Natural killer cell (primary cell): ENCODE data around the gene ARL6IP4. TPM values are rescaled to one million over a fixed set of nuclear protein-coding genes. Genes with fewer than 3 reads are reported as not detected.

ENCODE experiments used
- ATAC-seq, 3 donors: fragments of 150-1000 bp in 2 of 3; fragments of 200-7000 bp in 1 of 3; cut with Tn5 transposase; 1 replicate in 1 of 3; 2 replicates in 2 of 3; pipeline ENCODE4 v1.10.0; 2021; ENCODE audit warnings: mild to moderate bottlenecking in 2 of 3, moderate library complexity in 2 of 3
- DNase-seq, 2 donors: peaks; one replicate each; pipeline versions ENCODE4 v3.0.0 to v3.0.0-alpha.2; 2013 to 2021; ENCODE audit warnings: mixed read lengths in 1 of 2
- H3K27ac ChIP-seq: one replicate; pipeline ENCODE4 v1.5.1; 2013; ENCODE audit warnings: mild to moderate bottlenecking, low read length
- H3K27me3 ChIP-seq: one replicate; pipeline ENCODE4 v1.6.1; 2013; ENCODE audit warnings: low read length; ENCODE audit not compliant: control insufficient read depth, insufficient read depth
- H3K36me3 ChIP-seq: one replicate; pipeline ENCODE4 v1.6.1; 2013; ENCODE audit warnings: low read length; ENCODE audit not compliant: control insufficient read depth, insufficient read depth
- H3K4me1 ChIP-seq: one replicate; pipeline ENCODE4 v1.6.1; 2013; ENCODE audit warnings: low read length; ENCODE audit not compliant: control insufficient read depth, insufficient read depth
- H3K4me3 ChIP-seq: one replicate; pipeline ENCODE4 v1.5.1; 2013; ENCODE audit warnings: low read length
- H3K9me3 ChIP-seq: one replicate; pipeline ENCODE4 v1.6.1; 2013; ENCODE audit warnings: low read length; ENCODE audit not compliant: control insufficient read depth, insufficient read depth
- H3K27ac Mint-ChIP-seq, 2 donors: one replicate each; pipeline ENCODE4 v1.8.0; 2022; ENCODE audit warnings: mild to moderate bottlenecking in 2 of 2, mixed read lengths in 2 of 2, moderate library complexity in 1 of 2
- H3K27me3 Mint-ChIP-seq, 2 donors: one replicate each; pipeline ENCODE4 v1.8.0; 2022; ENCODE audit warnings: low read depth in 2 of 2, mixed read lengths in 2 of 2
- H3K36me3 Mint-ChIP-seq: one replicate; pipeline ENCODE4 v1.8.0; 2022; ENCODE audit warnings: mixed read lengths
- H3K4me1 Mint-ChIP-seq, 2 donors: one replicate each; pipeline ENCODE4 v1.8.0; 2022; ENCODE audit warnings: mixed read lengths in 2 of 2
- H3K4me3 Mint-ChIP-seq: one replicate; pipeline ENCODE4 v1.8.0; 2022; ENCODE audit warnings: mild to moderate bottlenecking, moderate library complexity, mixed read lengths
- H3K9me3 Mint-ChIP-seq, 2 donors: one replicate each; pipeline ENCODE4 v1.8.0; 2022; ENCODE audit warnings: mixed read lengths in 2 of 2
- WGBS: methylation state at CpG from one replicate; pipeline ENCODE4 v1.1.7; 2013; ENCODE audit warnings: missing lambda C conversion rate; ENCODE audit not compliant: insufficient coverage; 5-methylcytosine and 5-hydroxymethylcytosine counted together
- intact Hi-C: fragments of 100-400 bp; cut with micrococcal nuclease; formaldehyde crosslinking; loops from one replicate; pipeline ENCODE4 v1.14.2; 2022
- total RNA-seq, 4 donors: library from RNA; stranded (reverse); fragments of 120-200 nt in 1 of 4; gene quantifications; one replicate each; pipeline versions ENCODE4 v1.2.3 to v1.2.4, GENCODE V29; 2013 to 2022
- TF ChIP-seq, protein P1 (sequence below): fragments of 200-600 bp; IDR thresholded peaks from one replicate; pipeline ENCODE4 v1.8.0; 2022; ENCODE audit warnings: antibody characterized with exemption

Gene ARL6IP4
- total RNA-seq, 3 donors from 2014 or later (not counting 1 experiment from before 2014, with no cell fraction given): 97.2 to 136 (median 116) TPM

DNA sequence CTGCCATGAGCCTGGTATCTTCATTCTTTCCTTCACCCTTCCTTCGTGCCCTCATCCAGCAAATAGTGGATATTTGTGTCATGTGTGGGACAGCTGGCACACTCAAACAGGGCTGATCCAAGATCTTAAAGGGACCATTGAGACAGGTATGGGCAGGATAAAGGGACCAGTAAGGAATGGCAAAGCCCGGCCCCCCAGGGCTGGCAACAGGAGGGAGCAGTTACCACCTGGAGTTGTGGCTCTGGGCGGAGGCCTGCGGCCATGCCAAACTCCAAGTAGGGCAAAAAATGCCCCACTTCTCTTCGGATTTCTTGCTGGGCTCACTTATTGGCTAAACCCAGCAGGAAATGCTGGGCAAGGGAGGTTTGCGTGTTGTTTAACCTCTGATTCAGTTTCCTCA lies 3.3 kb upstream of the ARL6IP4 start:
- WGBS: over 99% methylated on average over 6 of the region's 6 CpGs
- H3K4me1 Mint-ChIP-seq: peaks cover 11 to 38% of the 10 kb centered on the region in 2 donors
- Histone ChIP-seq H3K4me3 (no peak overlapping the region), H3K9me3 (no peaks in the 10 kb centered on the region), H3K4me1 (peaks cover 55% of the 10 kb centered on the region), H3K36me3 (peaks cover 2% of the 10 kb centered on the region), H3K27me3 (no peaks in the 10 kb centered on the region), H3K27ac (no peak overlapping the region)
- no peaks in the 10 kb centered on the region for H3K36me3 Mint-ChIP-seq
- no peaks in the 10 kb centered on the region for H3K9me3 Mint-ChIP-seq
- intact Hi-C loops: loop anchor here (5.0 kb wide), 1 partner anchor 100 kb away; no protein-coding TSS in a partner anchor
- H3K4me3 Mint-ChIP-seq: peak overlapping the region; percentile 31
- H3K27ac Mint-ChIP-seq: no peak overlapping the region
- DNase-seq (no peak), ATAC-seq (no peak)
- TF ChIP-seq, protein P1, sequence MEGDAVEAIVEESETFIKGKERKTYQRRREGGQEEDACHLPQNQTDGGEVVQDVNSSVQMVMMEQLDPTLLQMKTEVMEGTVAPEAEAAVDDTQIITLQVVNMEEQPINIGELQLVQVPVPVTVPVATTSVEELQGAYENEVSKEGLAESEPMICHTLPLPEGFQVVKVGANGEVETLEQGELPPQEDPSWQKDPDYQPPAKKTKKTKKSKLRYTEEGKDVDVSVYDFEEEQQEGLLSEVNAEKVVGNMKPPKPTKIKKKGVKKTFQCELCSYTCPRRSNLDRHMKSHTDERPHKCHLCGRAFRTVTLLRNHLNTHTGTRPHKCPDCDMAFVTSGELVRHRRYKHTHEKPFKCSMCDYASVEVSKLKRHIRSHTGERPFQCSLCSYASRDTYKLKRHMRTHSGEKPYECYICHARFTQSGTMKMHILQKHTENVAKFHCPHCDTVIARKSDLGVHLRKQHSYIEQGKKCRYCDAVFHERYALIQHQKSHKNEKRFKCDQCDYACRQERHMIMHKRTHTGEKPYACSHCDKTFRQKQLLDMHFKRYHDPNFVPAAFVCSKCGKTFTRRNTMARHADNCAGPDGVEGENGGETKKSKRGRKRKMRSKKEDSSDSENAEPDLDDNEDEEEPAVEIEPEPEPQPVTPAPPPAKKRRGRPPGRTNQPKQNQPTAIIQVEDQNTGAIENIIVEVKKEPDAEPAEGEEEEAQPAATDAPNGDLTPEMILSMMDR: no peak
- H3K27me3 Mint-ChIP-seq: no peaks in the 10 kb centered on the region

DNA sequence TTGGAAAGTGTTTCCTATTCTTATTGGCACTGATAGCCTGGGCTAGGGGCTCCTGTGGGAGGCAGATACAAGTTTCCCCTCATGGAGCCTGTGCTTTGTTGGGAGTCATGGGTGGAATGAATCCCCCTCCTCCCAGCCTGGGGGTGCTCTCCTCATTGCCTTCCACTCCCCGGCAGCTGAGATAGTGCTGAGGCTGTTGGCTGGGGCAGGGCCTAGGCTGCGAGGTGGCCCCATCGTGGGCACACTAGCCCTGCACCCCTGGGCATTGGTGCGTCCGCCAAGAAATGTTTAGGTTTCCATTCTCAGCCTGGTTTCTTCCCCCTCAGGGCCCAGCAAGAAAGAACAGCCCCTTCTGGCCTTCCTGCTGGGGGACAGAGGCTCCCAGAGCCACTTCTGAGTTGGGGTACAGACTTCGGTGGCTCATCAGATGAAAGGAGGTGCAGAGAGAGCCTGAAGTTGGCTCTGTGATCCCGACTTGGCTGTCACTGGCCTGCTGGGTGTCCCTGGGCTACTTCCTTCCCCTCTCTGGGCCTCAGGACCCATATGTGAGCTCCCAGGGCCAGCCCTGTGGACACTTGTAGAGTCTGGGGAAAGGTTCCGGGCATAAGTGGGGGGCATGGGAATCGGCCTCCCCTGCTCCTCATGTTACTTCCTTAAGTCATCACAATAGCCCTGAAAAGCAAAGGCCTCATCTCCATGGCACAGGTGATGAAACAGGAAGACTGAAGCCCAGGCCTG lies 2.7 kb upstream of the ARL6IP4 start:
- no peaks in the 10 kb centered on the region for H3K9me3 ChIP-seq
- H3K36me3 ChIP-seq: peaks cover 7% of the 10 kb centered on the region
- ATAC-seq (no peak), DNase-seq (no peak)
- H3K4me3 ChIP-seq: no peak overlapping the region
- Mint-ChIP-seq H3K27ac (no peak overlapping the region), H3K9me3 (no peaks in the 10 kb centered on the region), H3K27me3 (no peaks in the 10 kb centered on the region), H3K36me3 (no peaks in the 10 kb centered on the region), H3K4me1 (peaks cover 11 to 41% of the 10 kb centered on the region in 2 donors), H3K4me3 (peak overlapping the region; percentile 47)
- no peaks in the 10 kb centered on the region for H3K27me3 ChIP-seq
- H3K27ac ChIP-seq: no peak overlapping the region
- peaks cover 61% of the 10 kb centered on the region for H3K4me1 ChIP-seq
- intact Hi-C loops: loop anchor here (5.0 kb wide), 1 partner anchor 99 kb away; no protein-coding TSS in a partner anchor
- TF ChIP-seq, protein P1: no peak
- WGBS: 95% methylated on average over 9 of the region's 9 CpGs

DNA sequence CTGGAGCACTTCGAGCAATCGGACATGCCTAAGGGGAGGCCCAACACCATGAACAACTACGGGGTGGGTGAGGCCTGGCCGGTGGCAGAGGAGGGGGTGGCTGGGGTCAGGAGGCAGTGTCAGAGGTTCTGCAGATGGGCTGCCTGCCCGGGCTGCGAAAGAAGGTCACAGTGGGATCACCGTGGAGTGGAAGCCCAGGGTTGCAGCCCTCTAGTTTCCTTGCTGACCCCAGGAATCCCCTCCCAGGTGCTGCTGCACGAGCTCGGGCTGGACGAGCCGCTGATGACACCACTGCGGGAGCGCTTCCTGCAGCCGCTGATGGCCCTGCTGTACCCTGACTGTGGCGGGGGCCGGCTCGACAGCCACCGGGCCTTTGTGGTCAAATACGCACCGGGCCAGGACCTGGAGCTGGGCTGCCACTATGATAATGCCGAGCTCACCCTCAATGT lies 1.9 kb upstream of the ARL6IP4 start:
- TF ChIP-seq, protein P1: no peak
- H3K4me1 ChIP-seq: peaks cover 67% of the 10 kb centered on the region
- peaks cover 9% of the 10 kb centered on the region for H3K36me3 ChIP-seq
- no peaks in the 10 kb centered on the region for H3K27me3 Mint-ChIP-seq
- no peaks in the 10 kb centered on the region for H3K36me3 Mint-ChIP-seq
- H3K9me3 ChIP-seq: no peaks in the 10 kb centered on the region
- H3K4me1 Mint-ChIP-seq: peaks cover 17 to 48% of the 10 kb centered on the region in 2 donors
- no peak overlapping the region for H3K4me3 ChIP-seq
- WGBS: 96% methylated on average over 21 of the region's 21 CpGs
- peak overlapping the region; percentile 47 for H3K4me3 Mint-ChIP-seq
- intact Hi-C loops: loop anchor here (5.0 kb wide), 1 partner anchor 99 kb away; no protein-coding TSS in a partner anchor
- H3K27me3 ChIP-seq: no peaks in the 10 kb centered on the region
- no peak for DNase-seq
- H3K27ac ChIP-seq: no peak overlapping the region
- no peak for ATAC-seq
- no peak overlapping the region for H3K27ac Mint-ChIP-seq
- no peaks in the 10 kb centered on the region for H3K9me3 Mint-ChIP-seq
